SU-DHL-6 (cell line): ENCODE results near the gene CPNE8.

Source experiments
- H2AFZ ChIP-seq: fragments of 200-600 bp; sonication (generic); 2 replicates; pipeline ENCODE4 v1.6.1; 2014; ENCODE audit warnings: low read depth, mild to moderate bottlenecking, moderate library complexity, mixed read lengths, antibody characterized with exemption, low read length; ENCODE audit not compliant: severe bottlenecking
- H3F3A ChIP-seq: fragments of 200-600 bp; shearing (Covaris generic); 2 replicates; pipeline ENCODE4 v1.6.0; 2016; ENCODE audit warnings: antibody characterized with exemption, mild to moderate bottlenecking; ENCODE audit not compliant: insufficient read depth
- H3K27ac ChIP-seq: fragments of 200-600 bp; sonication (generic); 2 replicates; pipeline ENCODE4 v1.5.1; 2016; ENCODE audit warnings: low read depth, mild to moderate bottlenecking, low read length, moderate library complexity, mixed read lengths
- H3K27me3 ChIP-seq: fragments of 200-600 bp; sonication (generic), shearing (Covaris generic); 2 replicates; pipeline ENCODE4 v1.6.0; 2014; ENCODE audit warnings: mild to moderate bottlenecking, low read length
- H3K36me3 ChIP-seq: fragments of 200-600 bp; sonication (generic); 2 replicates; pipeline ENCODE4 v1.6.1; 2014; ENCODE audit warnings: mild to moderate bottlenecking, low read length, mixed read lengths
- H3K4me2 ChIP-seq: fragments of 300-600, 200-600 bp; shearing (Covaris generic), sonication (generic); 2 replicates; pipeline ENCODE4 v1.6.0; 2014; ENCODE audit warnings: low read length, low read depth, mild to moderate bottlenecking; ENCODE audit not compliant: poor library complexity, severe bottlenecking
- H3K4me3 ChIP-seq: fragments of 200-600 bp; sonication (generic); 2 replicates; pipeline ENCODE4 v1.5.1; 2014; ENCODE audit warnings: antibody characterized with exemption, low read length, mild to moderate bottlenecking, mixed read lengths; ENCODE audit not compliant: insufficient read depth, poor library complexity, severe bottlenecking
- H3K79me2 ChIP-seq: fragments of 200-600 bp; sonication (generic); 2 replicates; pipeline ENCODE4 v1.6.1; 2014; ENCODE audit warnings: mild to moderate bottlenecking, low read length, moderate library complexity; ENCODE audit not compliant: insufficient read depth
- H3K9ac ChIP-seq: fragments of 200-600 bp; sonication (generic); 2 replicates; pipeline ENCODE4 v1.7.0; 2014; ENCODE audit warnings: mild to moderate bottlenecking, low read length
- H3K9me2 ChIP-seq: fragments of 200-600 bp; sonication (generic); replicated peaks from 2 replicates; pipeline ENCODE4 v1.6.1; 2014; ENCODE audit warnings: low read length; ENCODE audit not compliant: insufficient read depth
- H3K9me3 ChIP-seq: fragments of 200-600 bp; sonication (generic); 2 replicates; pipeline ENCODE4 v1.6.1; 2014; ENCODE audit warnings: low read length, mixed read lengths; ENCODE audit not compliant: insufficient read depth
- H4K20me1 ChIP-seq: fragments of 200-600 bp; sonication (generic); 2 replicates; pipeline ENCODE4 v1.6.1; 2014; ENCODE audit warnings: low read depth, mild to moderate bottlenecking, antibody characterized with exemption, low read length, moderate library complexity, mixed read lengths
- CTCF ChIP-seq: fragments of 200-600 bp; sonication (generic); IDR thresholded peaks from one replicate; pipeline ENCODE4 v1.5.1; 2017; ENCODE audit warnings: antibody characterized with exemption, mild to moderate bottlenecking, low read length, moderate library complexity; ENCODE audit not compliant: insufficient read depth, poor library complexity, severe bottlenecking
- EZH2phosphoT487 ChIP-seq: fragments of 200-600 bp; sonication (generic), shearing (Covaris generic); conservative IDR thresholded peaks from 2 replicates; pipeline ENCODE4 v1.6.1; 2018; ENCODE audit warnings: mild to moderate bottlenecking, antibody characterized with exemption, low read length, moderate library complexity, mixed read lengths

CPNE8 gene

DNA sequence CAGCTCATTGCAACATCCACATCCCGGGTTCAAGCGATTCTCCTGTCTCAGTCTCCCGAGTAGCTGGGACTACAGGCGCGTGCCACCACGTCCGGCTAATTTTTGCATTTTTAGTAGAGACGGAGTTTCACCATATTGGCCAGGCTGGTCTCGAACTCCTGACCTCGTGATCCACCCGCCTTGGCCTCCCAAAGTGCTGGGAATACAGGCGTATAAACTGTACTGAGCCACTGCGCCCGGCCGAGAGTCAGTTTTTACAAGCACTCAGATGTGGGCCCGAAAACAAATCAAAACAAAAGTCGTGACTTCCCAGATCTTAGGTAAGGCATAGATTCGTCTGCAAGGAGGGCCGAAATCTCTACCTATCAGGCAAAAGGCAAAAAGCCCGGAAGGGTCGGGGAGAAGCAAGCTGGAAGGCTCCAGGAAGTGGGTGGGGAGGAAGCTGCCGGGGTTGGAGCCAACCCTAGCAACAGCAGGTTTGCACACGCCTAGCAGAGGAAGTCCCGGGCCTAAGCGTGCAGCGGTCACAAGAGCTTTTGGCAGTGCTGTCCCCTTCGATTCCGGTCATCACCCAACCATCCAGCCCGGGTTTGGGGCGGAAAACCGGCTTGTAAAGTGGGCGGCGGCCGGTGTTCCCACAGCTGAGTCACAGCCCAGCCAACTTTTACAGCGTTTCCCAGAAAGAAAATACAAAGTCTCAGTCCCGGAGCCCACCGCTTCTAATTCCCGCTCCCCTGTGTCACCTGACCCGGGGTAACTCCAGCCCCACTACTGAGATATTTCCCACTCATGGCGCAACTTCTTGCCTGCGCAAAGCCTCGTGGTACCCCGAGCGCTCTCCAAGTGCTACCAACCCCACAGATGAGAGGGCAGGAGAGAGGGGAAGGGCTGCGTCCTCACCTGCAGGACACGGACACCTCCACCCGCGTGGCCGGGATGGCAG lies 583 bp downstream of the CPNE8 start:
- no peak overlapping the region for H3K9ac ChIP-seq
- H3K9me3 ChIP-seq: no peaks in the 10 kb centered on the region
- H4K20me1 ChIP-seq: no peaks in the 10 kb centered on the region
- no peaks in the 10 kb centered on the region for H3F3A ChIP-seq
- no peak overlapping the region for H3K4me3 ChIP-seq
- TF ChIP-seq CTCF (no peak), EZH2phosphoT487 (no peak)
- H3K79me2 ChIP-seq: no peaks in the 10 kb centered on the region
- H3K27ac ChIP-seq: no peak overlapping the region
- H3K9me2 ChIP-seq: no peaks in the 10 kb centered on the region
- no peak overlapping the region for H2AFZ ChIP-seq
- H3K4me2 ChIP-seq: no peak overlapping the region
- H3K36me3 ChIP-seq: no peaks in the 10 kb centered on the region
- no peaks in the 10 kb centered on the region for H3K27me3 ChIP-seq

- Histone ChIP-seq H3F3A (no peaks in the 10 kb centered on the region), H3K9me3 (no peaks in the 10 kb centered on the region), H2AFZ (no peak overlapping the region), H3K4me2 (no peak overlapping the region), H4K20me1 (no peaks in the 10 kb centered on the region), H3K36me3 (no peaks in the 10 kb centered on the region), H3K27ac (no peak overlapping the region), H3K27me3 (no peaks in the 10 kb centered on the region), H3K4me3 (no peak overlapping the region), H3K9ac (no peak overlapping the region), H3K9me2 (no peaks in the 10 kb centered on the region), H3K79me2 (no peaks in the 10 kb centered on the region)
- TF ChIP-seq EZH2phosphoT487 (no peak), CTCF (no peak)
Measured at GRCh38 chr12:38903596-38903995, 1.8 kb downstream of the CPNE8 start.

DNA sequence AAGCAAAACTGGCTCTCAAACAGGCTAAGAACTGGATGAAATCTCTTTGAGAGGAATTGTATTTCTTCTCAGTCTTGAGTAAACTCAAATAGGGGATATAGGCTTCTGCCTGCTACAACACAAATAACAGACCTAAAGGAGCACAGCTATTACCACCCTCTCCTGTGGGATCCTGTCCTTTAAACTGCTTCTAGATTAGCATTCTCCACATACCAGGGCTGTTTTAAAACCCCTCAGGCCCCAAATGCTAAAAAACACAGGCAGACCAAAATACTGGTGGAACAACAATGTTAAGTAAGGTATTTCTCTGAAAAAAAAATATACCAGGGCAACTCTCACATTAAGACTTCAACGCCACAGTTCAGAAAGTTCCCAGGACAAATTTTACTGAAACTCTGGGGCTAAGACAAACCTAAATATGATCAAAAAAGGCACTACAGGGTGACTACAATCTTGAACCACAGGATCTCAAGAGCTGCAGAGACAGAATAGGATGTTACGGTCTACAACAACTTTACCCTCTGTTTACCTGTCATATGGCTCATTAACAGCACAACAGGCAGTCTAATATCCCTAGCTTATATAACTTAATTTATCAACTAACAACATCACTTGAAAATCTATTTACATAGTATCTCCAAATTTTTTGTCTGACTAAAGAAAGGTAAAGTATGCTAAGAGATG lies 7.2 kb downstream of the CPNE8 start:
- no peaks in the 10 kb centered on the region for H3K79me2 ChIP-seq
- H3K36me3 ChIP-seq: no peaks in the 10 kb centered on the region
- no peaks in the 10 kb centered on the region for H3F3A ChIP-seq
- H4K20me1 ChIP-seq: no peaks in the 10 kb centered on the region
- H3K9ac ChIP-seq: no peak overlapping the region
- no peak overlapping the region for H3K27ac ChIP-seq
- no peaks in the 10 kb centered on the region for H3K27me3 ChIP-seq
- H3K9me2 ChIP-seq: no peaks in the 10 kb centered on the region
- TF ChIP-seq EZH2phosphoT487 (no peak), CTCF (no peak)
- no peak overlapping the region for H3K4me3 ChIP-seq
- no peak overlapping the region for H3K4me2 ChIP-seq
- no peak overlapping the region for H2AFZ ChIP-seq
- no peaks in the 10 kb centered on the region for H3K9me3 ChIP-seq
